IMR-90 (cell line): ENCODE measurements around the gene COPS4. TPM values are rescaled to one million over a fixed set of nuclear protein-coding genes. Genes with fewer than 3 reads are reported as not detected.

Experiments
- ATAC-seq: fragments of 200-7000 bp; cut with Tn5 transposase; 2 replicates; pipeline ENCODE4 v1.9.1; 2020; ENCODE audit warnings: low read depth, mild to moderate bottlenecking, moderate library complexity
- BruUV-seq: library from RNA; stranded (reverse); fragments of 400-500 nt; replicated peaks from 2 replicates; lab custom pipeline; 2021; lab: Mats Ljungman, UMichigan
- CTCF ChIA-PET: fragments of 300-600 bp; formaldehyde crosslinking; extraction: SDS; loops from one replicate; lab custom pipeline; 2021; ENCODE audit warnings: antibody characterized with exemption; lab: Yijun Ruan, JAX
- POLR2A ChIA-PET: fragments of 300-600 bp; sonication (Branson Sonifier 250); formaldehyde crosslinking; loops from one replicate; lab custom pipeline; 2022; ENCODE audit warnings: antibody characterized with exemption; ENCODE audit not compliant: unreplicated experiment; lab: Charles Lee
- DNase-seq: peaks from one replicate; pipeline ENCODE4 v3.0.0; 2013
- H2AFZ ChIP-seq: replicated peaks from 2 replicates; pipeline ENCODE3; 2013; ENCODE audit warnings: low read length, mild to moderate bottlenecking; ENCODE audit not compliant: poor library complexity
- H2AK5ac ChIP-seq: 2 replicates; pipeline ENCODE4 v1.6.1; 2013; ENCODE audit warnings: low read depth, low read length, inconsistent platforms
- H2AK9ac ChIP-seq: replicated peaks from 2 replicates; pipeline ENCODE3; 2013; ENCODE audit warnings: mild to moderate bottlenecking, low read depth, low read length, moderate library complexity; ENCODE audit not compliant: poor library complexity
- H2BK120ac ChIP-seq: 2 replicates; pipeline ENCODE4 v1.6.1; 2013; ENCODE audit warnings: low read depth, low read length, inconsistent platforms
- H2BK15ac ChIP-seq: 3 replicates; pipeline ENCODE4 v1.6.1; 2013; ENCODE audit warnings: low read depth, low read length, inconsistent platforms
- H2BK20ac ChIP-seq: 2 replicates; pipeline ENCODE4 v1.6.1; 2013; ENCODE audit warnings: low read depth, mild to moderate bottlenecking, inconsistent platforms, low read length, moderate library complexity
- H2BK5ac ChIP-seq: 2 replicates; pipeline ENCODE4 v1.6.1; 2013; ENCODE audit warnings: mild to moderate bottlenecking, low read depth, low read length, inconsistent platforms; ENCODE audit not compliant: poor library complexity, severe bottlenecking
- H3K14ac ChIP-seq: replicated peaks from 2 replicates; pipeline ENCODE4 v1.6.1; 2013; ENCODE audit warnings: low read depth, low read length, inconsistent platforms
- H3K18ac ChIP-seq: 2 replicates; pipeline ENCODE4 v1.6.1; 2013; ENCODE audit warnings: low read depth, low read length, control low read depth
- H3K23ac ChIP-seq: 2 replicates; pipeline ENCODE4 v1.6.1; 2013; ENCODE audit warnings: low read depth, low read length, inconsistent platforms
- H3K27ac ChIP-seq: 2 replicates; pipeline ENCODE4 v1.5.1; 2013; ENCODE audit warnings: mild to moderate bottlenecking, control low read depth, low read length; ENCODE audit not compliant: insufficient read depth
- H3K27me3 ChIP-seq: 2 replicates; pipeline ENCODE4 v1.6.1; 2013; ENCODE audit warnings: low read length; ENCODE audit not compliant: control insufficient read depth, insufficient read depth
- H3K36me3 ChIP-seq: 2 replicates; pipeline ENCODE4 v1.6.1; 2013; ENCODE audit warnings: low read length, mixed read lengths; ENCODE audit not compliant: control insufficient read depth, insufficient read depth
- H3K4ac ChIP-seq: 2 replicates; pipeline ENCODE4 v1.6.1; 2013; ENCODE audit warnings: low read depth, low read length, inconsistent platforms
- H3K4me1 ChIP-seq: 2 replicates; pipeline ENCODE4 v1.6.1; 2013; ENCODE audit warnings: low read length, mixed read lengths; ENCODE audit not compliant: control insufficient read depth, insufficient read depth
- H3K4me2 ChIP-seq: 2 replicates; pipeline ENCODE4 v1.6.1; 2013; ENCODE audit warnings: low read depth, mild to moderate bottlenecking, control low read depth, low read length, moderate library complexity
- H3K4me3 ChIP-seq: 2 replicates; pipeline ENCODE4 v1.5.1; 2013; ENCODE audit warnings: low read depth, mild to moderate bottlenecking, control low read depth, low read length, moderate library complexity; ENCODE audit not compliant: insufficient read depth
- H3K56ac ChIP-seq: 2 replicates; pipeline ENCODE4 v1.6.1; 2013; ENCODE audit warnings: low read length, inconsistent platforms; ENCODE audit not compliant: insufficient read depth; ENCODE audit errors: extremely low read depth
- H3K79me1 ChIP-seq, 2 experiments: 2 replicates each; pipeline ENCODE4 v1.6.1; 2013; ENCODE audit warnings: low read length in 2 of 2, inconsistent platforms in 1 of 2, low read depth in 1 of 2
- H3K9ac ChIP-seq: 2 replicates; pipeline ENCODE4 v1.6.1; 2013; ENCODE audit warnings: low read depth, low read length, control low read depth
- H3K9me1 ChIP-seq: 2 replicates; pipeline ENCODE4 v1.6.1; 2013; ENCODE audit warnings: low read length, inconsistent platforms; ENCODE audit not compliant: insufficient read depth
- H3K9me3 ChIP-seq: 2 replicates; pipeline ENCODE4 v1.6.1; 2013; ENCODE audit warnings: low read length; ENCODE audit not compliant: control insufficient read depth, insufficient read depth
- H4K20me1 ChIP-seq: 2 replicates; pipeline ENCODE4 v1.6.1; 2013; ENCODE audit warnings: low read length, inconsistent platforms; ENCODE audit not compliant: insufficient read depth
- H4K5ac ChIP-seq: 2 replicates; pipeline ENCODE4 v1.6.1; 2013; ENCODE audit warnings: mild to moderate bottlenecking, low read depth, low read length, control low read depth
- H4K8ac ChIP-seq, 2 experiments: 2 replicates each; pipeline ENCODE4 v1.6.1; 2013; ENCODE audit warnings: low read depth in 2 of 2, low read length in 2 of 2, control low read depth in 1 of 2, inconsistent platforms in 1 of 2
- H4K91ac ChIP-seq: 2 replicates; pipeline ENCODE4 v1.6.1; 2013; ENCODE audit warnings: low read depth, low read length, inconsistent platforms; ENCODE audit not compliant: insufficient read depth
- CEBPB ChIP-seq: IDR thresholded peaks from 2 replicates; pipeline ENCODE4 v1.6.1; 2012; ENCODE audit warnings: low read depth, low read length, improper control_type of control experiment
- CHD1 ChIP-seq: IDR thresholded peaks from 2 replicates; pipeline ENCODE4 v1.6.1; 2012; ENCODE audit warnings: low read depth, low read length, improper control_type of control experiment
- MAFK ChIP-seq: IDR thresholded peaks from 2 replicates; pipeline ENCODE4 v1.6.1; 2012; ENCODE audit warnings: low read depth, low read length, improper control_type of control experiment
- MXI1 ChIP-seq: IDR thresholded peaks from 2 replicates; pipeline ENCODE4 v1.6.1; 2012; ENCODE audit warnings: low read depth, mild to moderate bottlenecking, low read length, moderate library complexity, borderline replicate concordance
- POLR2A ChIP-seq: IDR thresholded peaks from 2 replicates; pipeline ENCODE4 v1.6.1; 2012; ENCODE audit warnings: mild to moderate bottlenecking, low read depth, low read length
- RCOR1 ChIP-seq: IDR thresholded peaks from 2 replicates; pipeline ENCODE4 v1.6.1; 2012; ENCODE audit warnings: mild to moderate bottlenecking, low read length, improper control_type of control experiment; ENCODE audit not compliant: insufficient replicate concordance
- WGBS, 2 experiments: methylation state at CpG; one replicate each; pipeline versions ENCODE4 v1.1.5 to v1.1.7; 2013; ENCODE audit warnings: missing lambda C conversion rate in 2 of 2; ENCODE audit not compliant: insufficient read length in 1 of 2; ENCODE audit errors: extremely low coverage in 2 of 2; 5-methylcytosine and 5-hydroxymethylcytosine counted together
- dilution Hi-C: fragments of 300-500 bp; cut with HindIII; formaldehyde crosslinking; loops from one replicate; pipeline ENCODE4 v1.14.3; 2018; ENCODE audit warnings: low sequenced_read_pairs; ENCODE audit not compliant: unreplicated experiment
- in situ Hi-C: fragments of 300-500 bp; cut with MboI; formaldehyde crosslinking; loops from 3 replicates; pipeline ENCODE4 v1.14.3; 2019; ENCODE audit warnings: low sequenced_read_pairs, inconsistent platforms, mixed read lengths
- intact Hi-C: fragments of 100-400 bp; cut with micrococcal nuclease; formaldehyde crosslinking; loops from 2 replicates; pipeline ENCODE4 v1.10.0; 2022
- polyA plus RNA-seq, 3 experiments: library from polyadenylated mRNA; depleted of rRNA; stranded (reverse); fragments of >200 nt; gene quantifications; 2 replicates each; pipeline ENCODE4 v1.2.3, GENCODE V29; 2012; ENCODE audit warnings: low replicate concordance in 1 of 3
- total RNA-seq: library from RNA; depleted of rRNA; stranded (reverse); fragments of >200 nt; gene quantifications from 2 replicates; pipeline ENCODE4 v1.2.3, GENCODE V29; 2012
- TF ChIP-seq, protein P1 (sequence below): conservative IDR thresholded peaks from 2 replicates; pipeline ENCODE4 v1.5.1; 2012; ENCODE audit warnings: mild to moderate bottlenecking, low read depth, low read length, improper control_type of control experiment

COPS4 gene
- total and polyA plus RNA-seq, 2 of the 4 experiments (the other 2 are of a cell fraction), result 40.1 to 115 TPM

DNA sequence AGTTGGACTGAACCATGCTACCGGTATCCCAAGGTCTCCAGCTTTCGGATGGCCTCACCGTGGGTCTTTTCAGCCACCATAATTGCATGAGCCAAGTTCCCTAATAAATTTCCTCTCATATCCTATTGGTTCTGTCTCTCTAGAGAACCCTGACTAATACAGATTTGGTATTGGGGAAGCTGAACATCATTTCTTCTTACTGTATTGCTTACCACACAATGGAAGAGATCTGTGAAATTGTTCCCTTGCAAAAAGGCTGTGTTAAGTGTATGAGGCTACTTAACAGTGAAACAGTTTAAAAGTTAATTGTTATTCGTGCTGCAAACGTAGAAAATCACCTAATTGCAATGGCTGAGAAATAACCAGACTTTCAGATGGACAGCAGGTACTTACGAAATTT is 45.6 kb downstream of the COPS4 start:
- no peak overlapping the region for H2BK20ac ChIP-seq
- no peaks in the 10 kb centered on the region for H3K79me1 ChIP-seq
- no peak overlapping the region for H3K9ac ChIP-seq
- no peak overlapping the region for H2AFZ ChIP-seq
- no peak overlapping the region for H2AK9ac ChIP-seq
- H2AK5ac ChIP-seq, result no peak overlapping the region
- H3K4me1 ChIP-seq, result no peaks in the 10 kb centered on the region; the same call in 1 of the 2 replicates
- no peak overlapping the region for H3K56ac ChIP-seq
- DNase-seq (no peak), ATAC-seq (no peak)
- WGBS, 2 experiments, result no CpG with 5 or more reads among the region's 6 CpGs
- POLR2A ChIA-PET, result no interaction called here
- H2BK120ac ChIP-seq, result no peak overlapping the region
- no peak overlapping the region for H3K4ac ChIP-seq
- no peak overlapping the region for H4K8ac ChIP-seq
- no peaks in the 10 kb centered on the region for H4K20me1 ChIP-seq
- BruUV-seq, result no TSS peak
- no peak overlapping the region for H3K18ac ChIP-seq
- no peak overlapping the region for H2BK15ac ChIP-seq
- no peak overlapping the region for H4K91ac ChIP-seq
- H3K9me1 ChIP-seq, result 0 out of 2 replicates have a peak, but pooled peaks cover 3% of the 10 kb centered on the region
- no peak overlapping the region for H2BK5ac ChIP-seq
- H4K5ac ChIP-seq, result no peak overlapping the region
- in situ Hi-C loops (no loop called here), dilution Hi-C loops (no loop called here), intact Hi-C loops (no loop called here)
- H3K23ac ChIP-seq, result no peak overlapping the region
- no peaks in the 10 kb centered on the region for H3K27me3 ChIP-seq
- H3K14ac ChIP-seq, result no peak overlapping the region
- TF ChIP-seq, protein P1, sequence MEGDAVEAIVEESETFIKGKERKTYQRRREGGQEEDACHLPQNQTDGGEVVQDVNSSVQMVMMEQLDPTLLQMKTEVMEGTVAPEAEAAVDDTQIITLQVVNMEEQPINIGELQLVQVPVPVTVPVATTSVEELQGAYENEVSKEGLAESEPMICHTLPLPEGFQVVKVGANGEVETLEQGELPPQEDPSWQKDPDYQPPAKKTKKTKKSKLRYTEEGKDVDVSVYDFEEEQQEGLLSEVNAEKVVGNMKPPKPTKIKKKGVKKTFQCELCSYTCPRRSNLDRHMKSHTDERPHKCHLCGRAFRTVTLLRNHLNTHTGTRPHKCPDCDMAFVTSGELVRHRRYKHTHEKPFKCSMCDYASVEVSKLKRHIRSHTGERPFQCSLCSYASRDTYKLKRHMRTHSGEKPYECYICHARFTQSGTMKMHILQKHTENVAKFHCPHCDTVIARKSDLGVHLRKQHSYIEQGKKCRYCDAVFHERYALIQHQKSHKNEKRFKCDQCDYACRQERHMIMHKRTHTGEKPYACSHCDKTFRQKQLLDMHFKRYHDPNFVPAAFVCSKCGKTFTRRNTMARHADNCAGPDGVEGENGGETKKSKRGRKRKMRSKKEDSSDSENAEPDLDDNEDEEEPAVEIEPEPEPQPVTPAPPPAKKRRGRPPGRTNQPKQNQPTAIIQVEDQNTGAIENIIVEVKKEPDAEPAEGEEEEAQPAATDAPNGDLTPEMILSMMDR, result no peak
- TF ChIP-seq POLR2A, result no peak
- TF ChIP-seq CEBPB, result no peak
- TF ChIP-seq RCOR1, result no peak
- no peak for TF ChIP-seq MXI1
- no peak for TF ChIP-seq CHD1
- no peak for TF ChIP-seq MAFK
- H3K9me3 ChIP-seq, result no peaks in the 10 kb centered on the region
- H3K27ac ChIP-seq, result no peak overlapping the region
- CTCF ChIA-PET, result no interaction called here
- H3K4me2 ChIP-seq, result no peak overlapping the region
- H3K4me3 ChIP-seq, result no peak overlapping the region
- peaks cover 2% of the 10 kb centered on the region; the same call in 1 of the 2 replicates for H3K36me3 ChIP-seq
